Middle frontal gyrus (tissue), 1 donor: ENCODE measurements around the gene AMFR.

Source experiments
- DNase-seq: peaks from one replicate; pipeline ENCODE4 v3.0.0-alpha.2; 2015; ENCODE audit warnings: low spot score; ENCODE audit errors: extremely low spot score

Gene AMFR

DNA sequence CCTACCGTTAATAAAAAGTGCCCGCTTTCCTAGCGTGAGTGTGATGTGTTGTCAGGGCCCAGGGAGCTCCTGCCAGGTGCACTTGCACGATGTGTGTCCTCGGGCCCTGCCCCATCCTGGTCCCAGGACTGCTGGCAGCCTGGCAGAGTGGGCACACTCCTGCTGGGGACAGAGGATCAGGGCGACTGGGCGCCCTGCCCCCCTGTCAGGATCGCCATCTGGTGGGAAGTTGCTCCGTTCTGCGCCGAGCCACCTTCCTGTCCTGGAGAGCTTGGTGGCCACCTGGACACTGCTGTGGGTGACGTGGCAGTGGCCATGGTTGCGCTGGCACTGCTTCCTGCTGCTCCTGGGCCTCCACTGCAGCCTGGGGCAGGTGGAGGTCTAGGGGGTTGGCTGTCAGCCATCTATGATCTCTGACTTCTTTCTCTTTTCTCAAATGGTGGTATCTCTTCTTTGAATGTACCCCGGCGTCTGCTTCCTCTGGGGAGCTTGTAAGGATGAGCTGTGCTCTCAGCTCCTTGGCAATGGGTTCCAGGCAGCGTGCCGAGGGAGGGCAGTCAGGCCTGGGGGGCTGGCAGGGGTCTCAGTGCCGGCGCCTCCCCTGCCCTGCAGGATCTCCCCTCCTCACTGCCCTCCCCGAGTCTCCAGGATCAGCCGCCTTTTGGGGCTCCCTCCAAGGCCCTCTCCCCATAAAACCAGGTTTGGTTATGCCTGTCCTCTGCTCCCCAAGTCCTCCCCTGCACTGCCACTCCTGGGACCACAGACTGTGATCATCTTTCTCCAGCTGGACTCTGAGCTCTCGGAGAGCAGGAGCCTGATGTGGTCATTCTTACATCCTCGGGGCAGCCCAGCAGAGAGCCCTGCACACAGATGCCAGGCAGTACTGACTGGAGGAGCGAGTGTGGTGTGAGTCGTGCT is 76.9 kb downstream of the AMFR start:
- no peak for DNase-seq

DNA sequence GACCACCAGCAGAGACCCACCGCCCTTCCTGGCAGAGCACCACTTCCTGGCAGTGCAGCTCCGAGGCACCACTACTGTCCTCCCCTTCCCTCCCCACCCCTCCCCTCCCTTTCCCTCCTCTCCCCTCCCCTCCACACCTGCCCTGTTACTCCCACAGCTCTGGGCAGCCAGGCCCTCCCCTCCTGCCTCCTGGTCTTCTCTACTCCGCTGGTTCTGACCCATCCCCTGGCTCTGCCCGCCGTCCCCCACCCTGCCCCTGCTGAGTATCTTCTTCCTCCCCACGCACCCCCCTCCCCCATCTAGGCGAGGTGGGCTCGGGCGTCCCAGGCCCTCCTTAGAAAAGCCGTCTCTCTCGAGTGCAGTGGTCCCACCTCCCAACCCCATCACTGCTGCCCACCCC is 77.7 kb downstream of the AMFR start:
- no peak for DNase-seq

DNA sequence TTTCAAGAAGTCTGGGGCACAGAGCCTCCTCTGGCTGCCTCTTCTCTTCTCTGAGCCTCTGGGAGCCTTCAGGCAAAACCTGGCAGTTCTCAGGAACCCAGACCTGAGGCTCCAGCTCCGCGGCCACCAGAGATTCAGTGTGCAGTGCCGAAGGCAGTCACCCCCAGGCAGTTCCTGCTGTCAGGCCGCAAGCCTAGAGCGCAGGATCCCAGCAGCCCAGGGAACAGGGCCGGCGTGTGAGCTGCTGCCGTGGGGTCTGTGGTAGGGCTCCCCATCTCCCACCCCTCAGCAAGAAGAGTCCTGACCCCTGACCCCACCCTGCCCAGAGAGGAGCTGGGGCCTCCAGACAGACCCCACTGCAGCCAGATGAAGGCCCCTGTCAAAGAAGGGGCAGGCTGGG is 78.2 kb downstream of the AMFR start:
- no peak for DNase-seq

DNA sequence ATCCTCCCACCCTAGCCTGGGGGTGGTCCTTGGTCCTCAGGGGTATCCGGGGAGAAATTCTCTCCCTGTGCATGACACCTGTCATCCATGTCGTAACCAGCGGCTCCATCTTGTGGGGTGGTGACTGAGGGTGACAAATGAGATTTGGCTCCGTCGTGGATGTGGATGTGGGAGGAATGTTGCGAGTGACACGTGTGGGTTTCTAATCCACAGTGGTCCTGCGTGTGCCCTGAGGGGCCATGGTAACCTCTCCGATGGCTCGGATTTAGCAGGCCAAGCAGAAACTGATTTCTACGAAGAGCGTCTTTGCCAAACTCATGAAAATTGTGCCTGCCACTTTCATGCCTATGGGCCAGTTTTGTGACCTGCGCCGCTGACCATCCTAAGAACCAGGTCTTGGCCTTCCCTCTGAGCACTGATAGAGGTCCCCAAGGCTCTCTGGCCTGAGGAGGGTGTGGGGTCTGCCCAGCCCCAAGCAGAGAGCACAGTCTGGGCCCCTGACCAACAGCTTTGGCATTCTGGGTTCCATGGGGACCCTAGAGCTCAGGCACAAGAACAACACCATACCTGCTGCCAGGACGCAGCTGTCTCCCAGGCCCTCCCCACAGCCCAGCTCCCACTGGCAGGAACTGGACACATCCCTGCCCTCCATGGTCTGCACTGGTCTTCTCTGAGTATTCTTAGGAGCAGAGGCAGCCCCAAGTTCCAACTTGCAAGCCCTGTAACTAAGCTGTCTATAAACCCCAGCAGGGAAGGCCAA is 79.0 kb downstream of the AMFR start:
- DNase-seq = no peak

DNA sequence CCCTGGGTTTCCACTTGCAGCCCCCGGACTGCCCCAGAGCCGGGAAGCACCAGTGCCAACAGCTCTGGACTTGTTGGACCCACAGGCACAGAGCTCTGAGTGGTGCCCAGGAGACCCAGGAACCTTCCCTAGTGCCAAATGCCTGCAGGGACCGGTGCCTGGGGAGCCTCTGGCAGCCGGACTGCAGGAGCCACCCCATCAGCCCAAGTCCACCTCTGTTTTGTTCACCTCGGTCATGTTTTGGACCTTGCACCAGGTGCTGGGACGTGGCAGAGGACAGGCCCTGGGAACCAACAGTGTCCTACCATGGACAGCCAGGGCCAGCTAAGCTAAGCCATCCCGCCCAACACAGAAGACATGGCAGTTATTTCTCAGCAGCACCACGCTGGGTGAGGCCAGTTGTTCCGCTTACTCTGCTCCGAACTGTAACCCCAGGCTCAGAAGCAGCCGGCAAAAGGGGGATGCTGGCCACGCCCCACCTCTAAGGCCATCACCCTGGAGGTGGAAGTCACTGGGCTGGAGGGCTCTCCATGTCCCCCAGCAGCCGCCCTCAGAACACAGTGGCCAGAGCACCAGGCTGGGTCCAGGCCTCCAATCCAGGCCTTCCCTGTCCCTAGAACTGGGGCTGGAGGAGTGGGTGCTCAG is 79.8 kb downstream of the AMFR start:
- DNase-seq = no peak

DNA sequence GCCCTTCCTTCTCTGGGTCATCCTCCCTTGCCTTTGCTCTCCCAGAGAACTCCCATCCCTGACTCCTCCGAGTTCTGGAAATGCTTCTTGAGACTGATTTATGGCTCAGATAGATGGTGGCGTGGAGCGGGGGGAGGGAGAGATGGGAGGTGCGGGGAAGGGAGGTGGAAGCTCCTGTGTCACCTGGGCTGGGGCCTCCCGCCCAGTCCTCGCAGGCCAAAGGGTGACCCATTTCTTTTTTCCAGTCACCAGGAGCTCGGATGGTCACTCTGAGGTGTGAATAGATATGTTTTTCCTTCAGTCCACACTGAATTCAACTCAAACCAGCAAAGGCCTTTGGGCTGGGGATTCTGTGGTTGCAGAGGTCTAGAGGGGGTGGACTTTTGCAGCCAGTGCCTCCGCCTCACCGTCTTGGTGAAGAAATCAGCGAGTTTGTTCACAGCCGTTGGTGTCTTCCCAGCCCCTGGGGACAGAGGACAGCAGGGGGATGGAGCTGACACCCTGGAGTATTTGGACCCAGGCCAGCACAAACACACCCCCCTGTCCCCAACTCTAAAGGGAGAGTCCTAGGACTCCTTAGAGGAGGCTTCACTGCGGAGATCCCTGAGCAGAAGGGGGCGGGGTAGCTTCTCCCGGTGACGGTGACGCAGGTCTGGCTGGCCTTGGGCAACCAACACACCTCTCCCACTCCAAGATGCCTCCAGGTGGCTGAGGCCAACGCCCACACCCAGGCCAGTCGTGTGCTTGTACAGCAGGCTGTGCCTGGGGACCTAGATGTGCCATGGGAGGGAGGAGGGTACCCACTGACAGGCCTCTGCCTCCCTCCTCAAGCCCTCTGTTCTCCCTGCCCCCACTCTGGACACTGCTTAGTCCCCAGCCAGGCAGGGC is 80.6 kb downstream of the AMFR start:
- DNase-seq = no peak

DNA sequence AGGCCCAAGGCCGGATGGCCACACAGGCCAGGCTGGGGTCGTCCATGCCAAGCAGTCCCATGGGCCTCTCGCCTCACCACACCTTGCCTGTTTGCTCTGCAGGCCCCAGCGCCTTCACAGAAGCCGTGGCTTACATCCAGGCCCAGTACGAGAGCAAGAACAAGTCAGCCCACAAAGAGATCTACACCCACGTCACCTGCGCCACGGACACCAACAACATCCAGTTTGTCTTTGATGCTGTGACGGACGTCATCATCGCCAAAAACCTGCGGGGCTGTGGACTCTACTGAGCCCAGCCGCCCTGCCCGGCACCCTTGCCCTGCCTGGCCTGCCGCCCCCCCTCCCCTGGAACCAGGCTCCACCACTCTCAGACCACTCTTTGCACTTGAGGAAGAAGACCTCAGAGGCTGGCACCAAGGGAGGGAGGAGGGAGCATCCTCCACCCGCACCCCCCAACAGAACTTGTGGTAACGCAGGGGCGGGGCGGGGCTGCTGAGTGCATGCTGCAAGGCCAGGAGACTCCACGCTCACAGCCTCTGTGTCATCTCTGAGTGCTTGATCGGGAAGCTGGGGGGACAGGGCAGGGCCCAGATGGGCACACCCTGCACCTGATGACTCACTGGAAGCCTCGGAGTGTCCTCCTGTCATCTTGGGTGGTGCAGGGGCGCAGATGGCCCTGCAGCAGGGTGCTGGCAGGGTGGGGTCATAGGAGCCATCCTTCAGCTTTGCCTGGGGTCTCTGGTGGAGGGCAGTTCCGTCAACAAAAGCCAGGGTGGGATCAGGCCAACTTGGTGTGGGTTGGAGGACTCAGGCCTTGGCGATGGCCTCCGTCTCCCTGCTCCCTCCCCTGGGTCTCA is 81.5 kb downstream of the AMFR start:
- DNase-seq = no peak

DNA sequence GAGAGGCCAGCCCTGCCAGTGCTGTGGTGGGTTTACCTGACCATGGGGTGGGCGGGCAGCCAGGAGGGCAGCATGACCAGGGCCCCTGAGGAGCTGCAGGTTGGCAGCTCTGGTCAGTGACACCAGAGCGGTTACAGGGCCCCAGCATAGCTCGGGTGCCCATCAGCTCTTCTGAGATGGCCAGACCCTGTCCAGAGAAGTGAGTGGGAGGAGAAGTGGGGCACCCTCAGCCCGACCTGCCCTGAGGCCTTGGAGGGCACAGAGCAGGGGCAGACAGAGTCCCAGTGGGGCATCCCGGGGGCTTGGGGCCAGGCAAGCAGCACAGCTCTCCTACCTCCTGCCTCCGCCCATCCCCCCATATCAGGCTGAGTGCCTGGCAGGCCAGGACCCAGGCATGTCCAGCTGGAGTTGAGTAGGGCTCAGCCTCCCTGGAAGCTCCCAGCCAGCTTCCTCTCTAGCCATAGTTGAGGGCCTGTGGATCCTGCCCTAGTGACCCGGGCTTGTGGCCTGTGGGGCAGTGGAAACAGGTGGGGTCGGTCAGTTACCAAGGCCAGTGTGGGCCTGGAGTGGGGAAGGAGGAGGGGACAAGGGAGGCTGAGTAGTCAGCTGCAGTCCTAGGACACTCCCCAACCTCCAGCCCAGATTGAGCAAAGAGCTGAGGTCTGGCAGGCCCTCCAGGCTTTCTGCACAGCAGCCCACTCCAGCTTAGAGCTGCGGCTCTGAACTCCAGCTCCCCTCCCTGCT is 83.5 kb downstream of the AMFR start:
- no peak for DNase-seq

DNA sequence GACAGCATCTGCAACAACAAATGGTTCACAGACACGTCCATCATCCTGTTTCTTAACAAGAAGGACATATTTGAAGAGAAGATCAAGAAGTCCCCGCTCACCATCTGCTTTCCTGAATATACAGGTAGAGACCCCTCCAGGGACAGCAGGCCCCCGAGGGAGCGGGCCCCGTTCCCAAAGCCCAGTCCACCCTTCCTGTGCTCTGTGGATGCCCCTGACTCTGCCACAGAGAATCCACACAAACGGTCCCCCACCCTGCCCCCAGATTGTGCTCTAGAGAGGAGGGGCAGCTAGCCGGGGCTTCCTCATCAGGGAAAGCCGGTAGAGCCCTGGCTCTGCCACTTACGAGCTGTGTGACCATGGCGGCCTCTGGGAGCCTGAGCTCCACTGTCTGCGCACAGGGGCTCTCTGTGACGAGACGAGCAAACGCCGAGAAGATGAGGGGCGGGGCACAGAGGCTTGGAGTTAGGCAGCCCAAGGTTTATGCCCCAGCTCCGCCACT is 84.4 kb downstream of the AMFR start:
- DNase-seq = no peak

DNA sequence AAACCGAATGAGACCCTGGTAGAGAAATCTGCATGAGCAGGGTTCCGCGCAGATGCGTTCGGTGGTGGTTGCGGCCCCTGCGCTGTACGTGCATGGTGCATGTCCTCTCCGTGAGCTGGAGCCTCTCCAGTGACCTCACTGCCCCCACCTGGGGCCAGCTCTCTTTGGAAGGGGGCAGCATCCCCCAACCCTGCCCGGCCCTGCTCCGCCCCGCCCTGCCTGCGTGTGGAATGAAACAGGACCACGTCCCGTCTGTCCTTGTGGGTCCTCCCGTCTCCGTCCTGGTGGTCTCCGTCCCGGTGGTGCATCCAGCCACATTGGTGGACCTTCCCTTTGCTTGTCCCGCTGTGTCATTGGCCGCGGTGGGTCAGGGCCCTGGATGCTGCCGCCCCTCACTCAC is 84.9 kb downstream of the AMFR start:
- DNase-seq = no peak

DNA sequence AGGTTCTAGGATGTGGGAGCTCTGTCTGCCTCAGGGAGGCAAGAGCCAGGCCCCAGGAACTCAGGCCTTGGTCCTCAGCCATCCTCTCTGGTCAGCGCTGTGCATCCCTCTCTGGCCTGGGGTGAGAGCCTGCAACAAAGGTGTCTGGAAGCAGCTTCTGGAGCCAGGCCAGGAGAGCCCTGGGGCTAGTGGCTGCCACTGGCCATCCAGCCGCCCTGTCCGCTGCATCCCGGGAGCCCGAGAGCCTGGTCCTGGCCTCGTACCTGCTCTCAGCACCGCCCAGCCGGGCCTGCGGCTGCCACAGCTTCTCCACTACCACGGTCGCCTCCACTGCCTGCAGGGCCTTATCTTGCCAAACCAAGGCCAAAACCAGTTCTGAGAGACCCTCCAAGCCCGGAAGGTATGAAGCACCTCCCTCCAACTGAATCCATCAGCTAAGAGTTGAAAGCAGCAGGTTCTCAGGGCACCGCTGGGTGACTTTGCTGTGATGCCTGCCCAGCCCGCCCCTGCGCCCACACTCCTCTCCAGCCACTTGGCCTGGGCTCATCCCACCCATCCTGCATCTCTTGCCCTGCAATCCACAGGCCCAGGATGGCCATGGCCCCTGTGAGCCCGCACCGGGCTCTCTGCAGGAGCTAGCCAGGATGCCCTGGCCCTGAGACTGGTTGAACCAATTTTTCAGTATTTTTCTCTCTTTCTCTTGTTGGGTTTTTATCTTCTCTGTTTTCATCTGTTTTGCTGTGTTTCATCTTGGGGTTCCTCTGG is 85.7 kb downstream of the AMFR start:
- no peak for DNase-seq

DNA sequence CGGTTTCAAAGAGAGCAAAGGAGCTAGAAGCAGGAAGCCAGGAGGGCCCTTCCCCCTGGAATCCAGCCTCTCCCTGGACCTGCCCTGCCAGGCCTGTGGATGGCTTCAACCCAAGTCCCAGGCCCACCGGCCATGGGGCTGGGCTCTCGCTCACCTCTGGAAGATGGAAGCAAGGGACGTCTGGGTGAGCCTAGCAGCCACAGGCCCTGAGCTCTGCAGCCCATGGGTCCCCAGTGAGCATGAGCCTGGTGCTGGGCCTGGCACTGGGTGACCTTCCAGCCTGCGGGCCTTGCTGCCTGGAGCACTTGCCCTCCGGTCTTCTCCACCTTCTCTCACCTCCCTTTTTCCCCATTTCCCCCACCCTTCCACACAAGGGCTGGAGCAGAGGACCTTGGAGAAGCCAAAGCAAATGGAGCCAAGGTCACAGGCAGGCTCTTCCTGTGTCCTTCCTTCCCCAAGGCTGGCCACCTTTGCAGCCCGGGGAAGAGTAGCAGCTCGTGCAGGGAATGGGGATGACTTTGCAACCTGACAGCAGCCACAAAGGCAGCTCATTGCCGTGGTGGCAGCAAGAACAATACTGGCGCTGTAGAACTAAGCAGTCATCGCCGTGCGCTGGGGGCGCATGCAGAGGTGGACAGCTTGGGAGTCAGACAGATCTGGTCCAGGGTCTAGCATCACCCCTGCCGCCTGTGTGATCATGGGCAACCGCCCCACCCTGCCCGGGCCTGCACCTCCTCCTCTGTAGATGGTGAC is 86.6 kb downstream of the AMFR start:
- DNase-seq = no peak

DNA sequence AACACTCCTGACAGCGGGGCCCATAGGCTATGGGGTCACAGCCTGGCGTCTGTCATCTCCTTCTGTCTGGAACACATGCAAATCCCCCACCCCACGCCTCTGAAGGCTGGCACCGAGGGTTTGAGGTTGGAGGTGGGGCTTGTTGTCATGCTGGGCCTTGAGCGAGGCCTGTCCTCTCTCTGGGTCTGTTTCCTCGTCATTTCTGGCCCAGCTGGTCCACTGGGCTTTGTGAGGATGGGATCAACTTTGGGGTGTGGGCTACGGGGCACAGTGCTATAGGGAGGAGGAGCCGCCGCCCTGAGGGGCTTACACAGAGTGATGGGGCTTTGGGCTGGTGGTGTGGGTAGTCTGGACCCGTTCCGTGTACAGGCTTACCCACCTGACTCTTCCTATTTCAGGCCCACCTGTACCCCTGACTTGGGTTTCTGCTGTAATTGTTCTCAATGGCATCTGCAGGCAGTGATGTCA is 87.5 kb downstream of the AMFR start:
- no peak for DNase-seq

DNA sequence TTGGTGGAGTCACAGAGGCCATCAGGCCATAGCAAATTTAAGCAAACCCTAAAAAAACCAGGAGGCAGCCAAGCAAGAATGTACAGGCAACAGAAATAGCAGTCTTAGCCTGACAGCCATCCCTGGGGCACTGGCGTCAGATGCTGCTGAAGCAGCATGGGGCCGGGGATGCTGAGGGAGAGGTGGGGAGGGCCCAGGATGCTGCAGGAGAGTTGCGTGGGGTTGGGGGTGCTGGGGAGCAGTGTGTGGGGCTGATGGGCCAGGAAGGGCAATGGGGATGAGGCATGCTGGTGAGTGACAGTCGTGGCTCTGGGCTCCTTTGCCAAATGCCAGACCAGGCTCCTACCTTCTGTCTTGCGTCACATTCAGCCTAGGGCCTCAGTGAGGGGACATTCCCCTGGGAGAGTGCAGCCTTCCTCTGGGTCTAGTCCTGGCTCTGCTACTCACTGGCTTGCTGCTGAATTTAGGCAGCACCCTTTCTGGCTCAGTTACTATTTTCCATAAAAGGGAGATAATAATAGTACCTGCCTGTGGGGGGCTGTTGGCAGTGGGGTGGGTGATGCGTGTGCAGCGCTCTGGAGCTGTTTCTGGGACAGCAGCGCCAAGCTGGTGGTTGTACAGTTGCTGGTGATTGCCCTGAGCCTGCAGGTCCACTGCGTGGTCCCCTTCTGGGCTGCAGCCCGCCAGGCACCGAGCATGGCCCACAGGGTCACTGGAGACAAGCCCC is 88.1 kb downstream of the AMFR start:
- no peak for DNase-seq

DNA sequence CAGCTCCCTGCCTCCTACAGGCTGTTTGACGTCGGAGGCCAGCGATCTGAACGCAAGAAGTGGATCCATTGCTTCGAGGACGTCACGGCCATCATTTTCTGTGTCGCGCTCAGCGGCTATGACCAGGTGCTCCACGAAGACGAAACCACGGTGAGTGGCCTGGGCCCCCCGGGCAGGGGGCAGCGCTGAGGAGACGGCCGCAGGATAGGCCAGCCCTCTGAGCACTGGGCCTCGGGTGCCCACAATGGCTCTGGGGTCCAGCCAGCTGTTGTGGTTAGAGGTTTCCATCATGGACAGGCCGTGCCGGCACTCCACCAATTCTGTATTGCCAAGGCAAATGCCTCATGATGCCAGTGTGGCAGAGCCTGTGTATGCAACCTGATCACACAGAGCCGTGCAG is 88.6 kb downstream of the AMFR start:
- no peak for DNase-seq

DNA sequence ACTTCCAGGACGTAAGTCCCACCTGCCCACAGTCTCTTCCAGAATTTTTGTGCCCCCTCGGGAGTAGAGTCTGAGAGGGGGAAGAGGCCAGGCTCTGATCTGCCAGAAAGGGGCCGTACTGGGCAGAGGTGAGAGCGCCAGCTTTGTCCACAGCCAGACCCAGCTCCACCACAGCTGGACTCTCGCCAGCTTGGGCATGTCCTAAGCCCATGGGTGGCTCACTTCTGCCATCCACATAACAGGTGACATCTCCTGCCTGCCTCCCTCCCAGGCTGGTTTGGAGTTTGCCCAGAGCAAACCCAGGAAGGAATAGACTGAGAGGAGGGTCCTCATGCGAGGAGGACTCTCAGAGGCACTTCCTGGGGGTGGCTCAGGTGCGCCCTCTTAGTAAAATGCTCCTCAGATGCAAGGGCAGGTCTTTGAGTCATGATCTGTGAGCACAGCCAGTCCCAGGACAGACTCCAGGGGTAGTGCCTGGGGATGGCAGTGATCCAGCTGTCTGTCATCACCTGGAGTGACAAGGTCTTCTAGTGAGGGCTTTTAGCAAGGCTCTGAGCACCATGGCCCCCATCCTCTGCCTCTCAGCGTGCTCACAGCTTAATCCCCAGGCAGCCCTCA is 89.2 kb downstream of the AMFR start:
- no peak for DNase-seq

DNA sequence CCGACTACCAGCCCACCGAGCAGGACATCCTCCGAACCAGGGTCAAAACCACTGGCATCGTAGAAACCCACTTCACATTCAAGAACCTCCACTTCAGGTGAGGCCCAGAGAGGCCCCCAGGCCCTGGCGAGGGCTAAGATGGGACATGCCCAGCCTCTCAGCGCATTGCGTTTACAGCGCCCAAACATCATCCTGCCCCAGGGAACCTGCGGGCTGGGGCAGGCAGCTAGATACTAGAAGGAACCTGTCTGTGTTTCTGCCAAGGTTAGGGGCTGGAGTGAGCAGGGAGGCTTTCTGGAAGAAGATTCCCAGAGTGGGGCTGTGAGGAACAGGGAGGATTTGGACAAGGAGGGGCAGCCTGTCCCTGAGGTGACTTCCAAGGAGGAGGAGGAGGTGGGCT is 90.6 kb downstream of the AMFR start:
- no peak for DNase-seq
